GM23338 (cell line): Measurements from ENCODE around the gene GRIK4. TPM values are rescaled to one million over a fixed set of nuclear protein-coding genes. Genes with fewer than 3 reads are reported as not detected.

ENCODE experiments used
- ATAC-seq: fragments of 200-7000 bp; cut with Tn5 transposase; 3 replicates; pipeline ENCODE4 v1.9.1; 2020
- DNase-seq: peaks from one replicate; pipeline ENCODE4 v3.0.0-alpha.2; 2015; ENCODE audit warnings: low spot score
- H2AFZ ChIP-seq: fragments of 200-600 bp; sonication (generic); 2 replicates; pipeline ENCODE4 v1.8.0; 2016; ENCODE audit warnings: antibody characterized with exemption, mild to moderate bottlenecking, moderate library complexity
- H3F3A ChIP-seq: fragments of 200-600 bp; sonication (generic); replicated peaks from 2 replicates; pipeline ENCODE4 v1.8.0; 2017; ENCODE audit warnings: antibody characterized with exemption, mixed run types, low read depth
- H3K27ac ChIP-seq: fragments of 200-600 bp; sonication (generic); 2 replicates; pipeline ENCODE4 v1.6.1; 2016; ENCODE audit warnings: low read depth
- H3K27me3 ChIP-seq: fragments of 200-600 bp; sonication (generic); 2 replicates; pipeline ENCODE4 v1.8.0; 2016; ENCODE audit warnings: mild to moderate bottlenecking, mixed run types, moderate library complexity; ENCODE audit not compliant: insufficient read depth
- H3K36me3 ChIP-seq: fragments of 200-600 bp; sonication (generic); 2 replicates; pipeline ENCODE4 v1.8.0; 2016; ENCODE audit warnings: mild to moderate bottlenecking; ENCODE audit not compliant: insufficient read depth
- H3K4me1 ChIP-seq: fragments of 200-600 bp; sonication (generic); 2 replicates; pipeline ENCODE4 v1.8.0; 2016; ENCODE audit warnings: mild to moderate bottlenecking, moderate library complexity; ENCODE audit not compliant: insufficient read depth
- H3K4me2 ChIP-seq: fragments of 200-600 bp; sonication (generic); 2 replicates; pipeline ENCODE4 v1.7.1; 2017; ENCODE audit warnings: mixed run types
- H3K4me3 ChIP-seq: fragments of 200-600 bp; sonication (generic); 2 replicates; pipeline ENCODE4 v1.6.1; 2016; ENCODE audit warnings: mixed run types
- H3K79me2 ChIP-seq: fragments of 200-600 bp; sonication (generic); replicated peaks from 2 replicates; pipeline ENCODE4 v1.8.0; 2017; ENCODE audit warnings: mild to moderate bottlenecking; ENCODE audit not compliant: insufficient read depth
- H3K9me2 ChIP-seq: fragments of 200-600 bp; sonication (generic); 2 replicates; pipeline ENCODE4 v1.8.0; 2017; ENCODE audit not compliant: insufficient read depth
- H4K20me1 ChIP-seq: fragments of 200-600 bp; sonication (generic); replicated peaks from 2 replicates; pipeline ENCODE4 v1.8.0; 2017; ENCODE audit warnings: mild to moderate bottlenecking; ENCODE audit not compliant: insufficient read depth
- H3K27ac Mint-ChIP-seq: 2 replicates; pipeline ENCODE4 v1.8.0; 2020; ENCODE audit warnings: inconsistent platforms, mild to moderate bottlenecking, moderate library complexity, mixed read lengths
- H3K27me3 Mint-ChIP-seq: 3 replicates; pipeline ENCODE4 v1.8.0; 2022; ENCODE audit warnings: low read depth, mild to moderate bottlenecking, moderate library complexity, mixed read lengths, inconsistent platforms; ENCODE audit not compliant: insufficient read depth, poor library complexity
- H3K36me3 Mint-ChIP-seq: 3 replicates; pipeline ENCODE4 v1.8.0; 2021; ENCODE audit warnings: low read depth, mild to moderate bottlenecking, inconsistent platforms, moderate library complexity, mixed read lengths
- H3K4me1 Mint-ChIP-seq: 3 replicates; pipeline ENCODE4 v1.8.0; 2020; ENCODE audit warnings: mild to moderate bottlenecking, inconsistent platforms, mixed read lengths
- H3K4me3 Mint-ChIP-seq: 3 replicates; pipeline ENCODE4 v1.8.0; 2021; ENCODE audit warnings: moderate library complexity, mild to moderate bottlenecking, inconsistent platforms, mixed read lengths
- H3K9me3 Mint-ChIP-seq: 3 replicates; pipeline ENCODE4 v1.8.0; 2020; ENCODE audit warnings: moderate library complexity, mild to moderate bottlenecking, inconsistent platforms, mixed read lengths
- EZH2 ChIP-seq: fragments of 200-600 bp; sonication (generic); IDR thresholded peaks from one replicate; pipeline ENCODE4 v1.8.0; 2017; ENCODE audit warnings: antibody characterized with exemption, mild to moderate bottlenecking, low read depth; ENCODE audit not compliant: unreplicated experiment
- POLR2AphosphoS5 ChIP-seq: IDR thresholded peaks from 2 replicates; pipeline ENCODE4 v1.6.1; 2016; ENCODE audit warnings: antibody characterized with exemption, low read depth
- polyA plus RNA-seq: library from polyadenylated mRNA; unstranded; fragments of >200 nt; fragmentation: Nextera tagmentation; extraction: Ambion mirVana; gene quantifications from 2 replicates; pipeline ENCODE4 v1.2.1, GENCODE V29; 2016
- total RNA-seq: library from RNA; depleted of rRNA; stranded (reverse); fragments of >200 nt; shearing (Covaris generic); gene quantifications from 2 replicates; pipeline ENCODE4 v1.2.3, GENCODE V29; 2014
- TF ChIP-seq, protein P1 (sequence below): IDR thresholded peaks from 2 replicates; pipeline ENCODE4 v1.6.1; 2016; ENCODE audit warnings: antibody characterized with exemption
- TF ChIP-seq, protein P2 (sequence below): fragments of 250-450 bp; sonication (Bioruptor Pico); IDR thresholded peaks from 2 replicates; pipeline ENCODE4 v1.5.0; 2020; ENCODE audit warnings: mild to moderate bottlenecking, moderate library complexity

Gene GRIK4
- total and polyA plus RNA-seq, 2 experiments from 2014 or later: 0.63 to 2.2 TPM

DNA sequence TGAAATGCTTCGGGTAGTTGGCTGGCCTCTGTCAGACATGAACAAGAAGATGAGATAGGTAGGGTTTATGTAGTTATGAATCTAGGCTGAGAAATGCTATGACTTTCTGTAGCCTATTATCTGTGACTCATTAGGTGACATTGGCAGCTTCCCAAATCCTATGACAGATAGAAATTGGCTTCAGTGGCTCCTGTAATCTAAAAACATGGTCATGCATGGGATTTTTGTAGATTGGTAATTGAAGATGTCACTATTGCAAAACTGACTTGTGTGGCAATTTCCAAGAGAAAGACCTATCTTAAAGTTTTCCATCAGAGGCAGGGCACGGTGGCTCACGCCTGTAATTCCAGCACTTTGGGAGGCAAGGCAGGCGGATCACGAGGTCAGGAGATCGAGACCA lies 29.4 kb upstream of the GRIK4 start:
- no peak overlapping the region for H3K27ac ChIP-seq
- no peak overlapping the region for H3K4me3 ChIP-seq
- peaks cover 4% of the 10 kb centered on the region for H3K27me3 Mint-ChIP-seq
- H3K27me3 ChIP-seq: no peaks in the 10 kb centered on the region
- TF ChIP-seq, protein P1, sequence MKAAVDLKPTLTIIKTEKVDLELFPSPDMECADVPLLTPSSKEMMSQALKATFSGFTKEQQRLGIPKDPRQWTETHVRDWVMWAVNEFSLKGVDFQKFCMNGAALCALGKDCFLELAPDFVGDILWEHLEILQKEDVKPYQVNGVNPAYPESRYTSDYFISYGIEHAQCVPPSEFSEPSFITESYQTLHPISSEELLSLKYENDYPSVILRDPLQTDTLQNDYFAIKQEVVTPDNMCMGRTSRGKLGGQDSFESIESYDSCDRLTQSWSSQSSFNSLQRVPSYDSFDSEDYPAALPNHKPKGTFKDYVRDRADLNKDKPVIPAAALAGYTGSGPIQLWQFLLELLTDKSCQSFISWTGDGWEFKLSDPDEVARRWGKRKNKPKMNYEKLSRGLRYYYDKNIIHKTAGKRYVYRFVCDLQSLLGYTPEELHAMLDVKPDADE: no peak
- TF ChIP-seq POLR2AphosphoS5: no peak
- no peaks in the 10 kb centered on the region for H3K79me2 ChIP-seq
- H3F3A ChIP-seq: no peaks in the 10 kb centered on the region
- peaks cover 25% of the 10 kb centered on the region for H3K36me3 ChIP-seq
- H3K4me1 ChIP-seq: no peaks in the 10 kb centered on the region
- peaks cover 43% of the 10 kb centered on the region for H3K36me3 Mint-ChIP-seq
- H4K20me1 ChIP-seq: no peaks in the 10 kb centered on the region
- DNase-seq (no peak), ATAC-seq (no peak)
- peaks cover 1% of the 10 kb centered on the region; the same call in 2 of the 3 replicates for H3K4me1 Mint-ChIP-seq
- H3K27ac Mint-ChIP-seq: no peak overlapping the region
- H3K9me2 ChIP-seq: no peaks in the 10 kb centered on the region
- H3K9me3 Mint-ChIP-seq: no peaks in the 10 kb centered on the region
- no peak overlapping the region for H3K4me3 Mint-ChIP-seq
- no peak overlapping the region for H2AFZ ChIP-seq
- H3K4me2 ChIP-seq: no peak overlapping the region

DNA sequence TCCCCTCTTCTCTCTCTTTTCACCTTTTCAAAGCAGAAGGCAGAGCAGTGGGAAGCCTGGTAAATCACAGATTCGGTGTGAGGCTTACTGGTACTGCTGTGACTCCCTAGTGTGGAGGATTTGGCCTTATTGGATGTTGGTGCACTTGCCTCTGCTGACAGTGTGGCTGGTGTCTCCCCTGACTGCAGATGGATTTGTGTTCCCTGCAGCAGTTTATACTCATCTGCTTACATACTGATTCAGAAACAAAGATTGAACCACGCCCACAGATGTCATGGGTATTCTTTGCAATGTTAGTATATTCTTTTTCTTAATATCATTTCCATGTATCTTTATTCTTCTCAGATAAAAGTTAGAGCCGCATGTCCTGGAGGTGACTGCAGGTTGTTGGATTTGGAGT lies 26.8 kb upstream of the GRIK4 start:
- Mint-ChIP-seq H3K36me3 (peaks cover 34% of the 10 kb centered on the region), H3K4me3 (no peak overlapping the region), H3K27ac (no peak overlapping the region), H3K4me1 (peaks cover 9% of the 10 kb centered on the region; the same call in 2 of the 3 replicates), H3K9me3 (no peaks in the 10 kb centered on the region), H3K27me3 (peaks cover 4% of the 10 kb centered on the region)
- Histone ChIP-seq H3K27me3 (no peaks in the 10 kb centered on the region), H3K27ac (no peak overlapping the region), H2AFZ (no peak overlapping the region), H3K79me2 (no peaks in the 10 kb centered on the region), H4K20me1 (no peaks in the 10 kb centered on the region), H3K9me2 (no peaks in the 10 kb centered on the region), H3K4me1 (no peaks in the 10 kb centered on the region), H3K4me3 (no peak overlapping the region), H3F3A (no peaks in the 10 kb centered on the region), H3K4me2 (no peak overlapping the region), H3K36me3 (peaks cover 14% of the 10 kb centered on the region)
- DNase-seq (no peak), ATAC-seq (no peak)
- TF ChIP-seq, protein P2, sequence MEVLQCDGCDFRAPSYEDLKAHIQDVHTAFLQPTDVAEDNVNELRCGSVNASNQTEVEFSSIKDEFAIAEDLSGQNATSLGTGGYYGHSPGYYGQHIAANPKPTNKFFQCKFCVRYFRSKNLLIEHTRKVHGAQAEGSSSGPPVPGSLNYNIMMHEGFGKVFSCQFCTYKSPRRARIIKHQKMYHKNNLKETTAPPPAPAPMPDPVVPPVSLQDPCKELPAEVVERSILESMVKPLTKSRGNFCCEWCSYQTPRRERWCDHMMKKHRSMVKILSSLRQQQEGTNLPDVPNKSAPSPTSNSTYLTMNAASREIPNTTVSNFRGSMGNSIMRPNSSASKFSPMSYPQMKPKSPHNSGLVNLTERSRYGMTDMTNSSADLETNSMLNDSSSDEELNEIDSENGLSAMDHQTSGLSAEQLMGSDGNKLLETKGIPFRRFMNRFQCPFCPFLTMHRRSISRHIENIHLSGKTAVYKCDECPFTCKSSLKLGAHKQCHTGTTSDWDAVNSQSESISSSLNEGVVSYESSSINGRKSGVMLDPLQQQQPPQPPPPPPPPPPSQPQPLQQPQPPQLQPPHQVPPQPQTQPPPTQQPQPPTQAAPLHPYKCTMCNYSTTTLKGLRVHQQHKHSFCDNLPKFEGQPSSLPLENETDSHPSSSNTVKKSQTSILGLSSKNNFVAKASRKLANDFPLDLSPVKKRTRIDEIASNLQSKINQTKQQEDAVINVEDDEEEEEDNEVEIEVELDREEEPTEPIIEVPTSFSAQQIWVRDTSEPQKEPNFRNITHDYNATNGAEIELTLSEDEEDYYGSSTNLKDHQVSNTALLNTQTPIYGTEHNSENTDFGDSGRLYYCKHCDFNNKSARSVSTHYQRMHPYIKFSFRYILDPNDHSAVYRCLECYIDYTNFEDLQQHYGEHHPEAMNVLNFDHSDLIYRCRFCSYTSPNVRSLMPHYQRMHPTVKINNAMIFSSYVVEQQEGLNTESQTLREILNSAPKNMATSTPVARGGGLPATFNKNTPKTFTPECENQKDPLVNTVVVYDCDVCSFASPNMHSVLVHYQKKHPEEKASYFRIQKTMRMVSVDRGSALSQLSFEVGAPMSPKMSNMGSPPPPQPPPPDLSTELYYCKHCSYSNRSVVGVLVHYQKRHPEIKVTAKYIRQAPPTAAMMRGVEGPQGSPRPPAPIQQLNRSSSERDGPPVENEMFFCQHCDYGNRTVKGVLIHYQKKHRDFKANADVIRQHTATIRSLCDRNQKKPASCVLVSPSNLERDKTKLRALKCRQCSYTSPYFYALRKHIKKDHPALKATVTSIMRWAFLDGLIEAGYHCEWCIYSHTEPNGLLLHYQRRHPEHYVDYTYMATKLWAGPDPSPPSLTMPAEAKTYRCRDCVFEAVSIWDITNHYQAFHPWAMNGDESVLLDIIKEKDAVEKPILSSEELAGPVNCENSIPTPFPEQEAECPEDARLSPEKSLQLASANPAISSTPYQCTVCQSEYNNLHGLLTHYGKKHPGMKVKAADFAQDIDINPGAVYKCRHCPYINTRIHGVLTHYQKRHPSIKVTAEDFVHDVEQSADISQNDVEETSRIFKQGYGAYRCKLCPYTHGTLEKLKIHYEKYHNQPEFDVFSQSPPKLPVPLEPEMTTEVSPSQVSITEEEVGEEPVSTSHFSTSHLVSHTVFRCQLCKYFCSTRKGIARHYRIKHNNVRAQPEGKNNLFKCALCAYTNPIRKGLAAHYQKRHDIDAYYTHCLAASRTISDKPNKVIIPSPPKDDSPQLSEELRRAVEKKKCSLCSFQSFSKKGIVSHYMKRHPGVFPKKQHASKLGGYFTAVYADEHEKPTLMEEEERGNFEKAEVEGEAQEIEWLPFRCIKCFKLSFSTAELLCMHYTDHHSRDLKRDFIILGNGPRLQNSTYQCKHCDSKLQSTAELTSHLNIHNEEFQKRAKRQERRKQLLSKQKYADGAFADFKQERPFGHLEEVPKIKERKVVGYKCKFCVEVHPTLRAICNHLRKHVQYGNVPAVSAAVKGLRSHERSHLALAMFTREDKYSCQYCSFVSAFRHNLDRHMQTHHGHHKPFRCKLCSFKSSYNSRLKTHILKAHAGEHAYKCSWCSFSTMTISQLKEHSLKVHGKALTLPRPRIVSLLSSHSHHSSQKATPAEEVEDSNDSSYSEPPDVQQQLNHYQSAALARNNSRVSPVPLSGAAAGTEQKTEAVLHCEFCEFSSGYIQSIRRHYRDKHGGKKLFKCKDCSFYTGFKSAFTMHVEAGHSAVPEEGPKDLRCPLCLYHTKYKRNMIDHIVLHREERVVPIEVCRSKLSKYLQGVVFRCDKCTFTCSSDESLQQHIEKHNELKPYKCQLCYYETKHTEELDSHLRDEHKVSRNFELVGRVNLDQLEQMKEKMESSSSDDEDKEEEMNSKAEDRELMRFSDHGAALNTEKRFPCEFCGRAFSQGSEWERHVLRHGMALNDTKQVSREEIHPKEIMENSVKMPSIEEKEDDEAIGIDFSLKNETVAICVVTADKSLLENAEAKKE: no peak
- no peak for TF ChIP-seq EZH2
